Right ventricle myocardium superior (tissue), 1 donor: ENCODE results near the gene ADAT3. TPM values are rescaled to one million over a fixed set of nuclear protein-coding genes. Genes with fewer than 3 reads are reported as not detected.
"Not testable (repeated sequence)": the region's sequence is repeated elsewhere in the genome, so short reads cannot be mapped to it uniquely, and the experiment has no call there.

Source experiments
- ATAC-seq: fragments of 200-7000 bp; cut with Tn5 transposase; one replicate; pipeline ENCODE4 v1.9.1; 2020; ENCODE audit warnings: mild to moderate bottlenecking; ENCODE audit not compliant: poor library complexity
- DNase-seq: peaks from one replicate; pipeline ENCODE4 v3.0.0-alpha.2; 2020
- intact Hi-C: fragments of 100-400 bp; cut with DNase I; formaldehyde crosslinking; loops from one replicate; pipeline ENCODE4 v1.11.2; 2022
- total RNA-seq: library from RNA; stranded (reverse); fragmentation: NEBNext Ultra II Directional; extraction: Animal tissue kit (Norgen Biotek cat#: 25700); gene quantifications from one replicate; pipeline ENCODE4 v1.2.1, GENCODE V29; 2021
- donor health status: DM: no; HTN: yes; CAD: no; lungs with severe emphysema.

The ADAT3 gene
- total RNA-seq, 1 donor from 2014 or later = 2.1 TPM

- intact Hi-C loops = no loop called here
- DNase-seq = no peak
- ATAC-seq = no peak
These were observed 24.4 kb upstream of the ADAT3 start for GRCh38 chr19:1880611-1881392.

GRCh38 chr19:1881393-1882088, 23.7 kb upstream of the ADAT3 start:
- DNase-seq, ATAC-seq, intact Hi-C loops: not testable (repeated sequence)

GRCh38 chr19:1882089-1882785, 23.0 kb upstream of the ADAT3 start:
- no peak for DNase-seq
- intact Hi-C loops = no loop called here
- no peak for ATAC-seq

- intact Hi-C loops = no loop called here
- ATAC-seq (no peak), DNase-seq (no peak)
These were observed 22.2 kb upstream of the ADAT3 start for GRCh38 chr19:1882786-1883692.

GRCh38 chr19:1883784-1884183, 21.4 kb upstream of the ADAT3 start:
- no peak for ATAC-seq

GRCh38 chr19:1884291-1884718, 20.9 kb upstream of the ADAT3 start:
- intact Hi-C loops = no loop called here
- ATAC-seq (no peak), DNase-seq (no peak)

More at GRCh38 chr19:1883784-1884183, 21.4 kb upstream of the ADAT3 start:
- no peak for DNase-seq
- intact Hi-C loops = no loop called here

- ATAC-seq = no peak
- intact Hi-C loops = no loop called here
- DNase-seq = peak; percentile 59
These were observed 20.4 kb upstream of the ADAT3 start for GRCh38 chr19:1884719-1885334.

- DNase-seq (peak; percentile 97), ATAC-seq (peak; percentile 97)
- intact Hi-C loops = not testable (repeated sequence)
These were observed 19.6 kb upstream of the ADAT3 start, which contains the start of gene ABHD17A for GRCh38 chr19:1885398-1886119. Gene ABHD17A (minus strand): TSS chr19:1885496. CDS start chr19:1881566, 3,930 bp downstream.

- intact Hi-C loops, DNase-seq, ATAC-seq: not testable (repeated sequence)
These were observed 18.8 kb upstream of the ADAT3 start for GRCh38 chr19:1886360-1886759.

- no peak for ATAC-seq
- intact Hi-C loops = no loop called here
- no peak for DNase-seq
These were observed 16.8 kb upstream of the ADAT3 start for GRCh38 chr19:1888385-1888784.

- intact Hi-C loops = no loop called here
- ATAC-seq (no peak), DNase-seq (no peak)
These were observed 15.3 kb upstream of the ADAT3 start for GRCh38 chr19:1889907-1890306.

- ATAC-seq (no peak), DNase-seq (no peak)
- intact Hi-C loops = no loop called here
These were observed 11.4 kb upstream of the ADAT3 start for GRCh38 chr19:1893791-1894190.

- no peak for DNase-seq
- intact Hi-C loops = no loop called here
- no peak for ATAC-seq
These were observed 8.7 kb upstream of the ADAT3 start for GRCh38 chr19:1896508-1896907.

- peak; percentile 62 for DNase-seq
- no peak for ATAC-seq
- intact Hi-C loops = no loop called here
These were observed 3.2 kb upstream of the ADAT3 start for GRCh38 chr19:1901940-1902404.

- ATAC-seq (no peak), DNase-seq (no peak)
- intact Hi-C loops = no loop called here
These were observed 2.3 kb upstream of the ADAT3 start for GRCh38 chr19:1902923-1903322.

GRCh38 chr19:1904860-1905109, 414 bp upstream of the ADAT3 start:
- ATAC-seq (no peak), DNase-seq (no peak)

GRCh38 chr19:1905863-1906375, 720 bp downstream of the ADAT3 start:
- no peak for DNase-seq
- ATAC-seq = no peak
- intact Hi-C loops = no loop called here

More at GRCh38 chr19:1904860-1905109, 414 bp upstream of the ADAT3 start:
- intact Hi-C loops = no loop called here
